Epithelial cell of proximal tubule (primary cell): ENCODE results near the gene TRIM29. TPM values are rescaled to one million over a fixed set of nuclear protein-coding genes. Genes with fewer than 3 reads are reported as not detected.
A peak's percentile ranks its signal among the peaks of the same experiment; 100 is the strongest.

Experiments used
- DNase-seq: peaks from one replicate; pipeline ENCODE4 v3.0.0-alpha.2; 2011; ENCODE audit warnings: low read depth
- H3K4me3 ChIP-seq: 2 replicates; pipeline ENCODE4 v1.5.1; 2011; ENCODE audit warnings: low read depth, mild to moderate bottlenecking, low read length
- total RNA-seq: library from RNA; depleted of rRNA; stranded (reverse); fragments of >200 nt; gene quantifications from 2 replicates; pipeline ENCODE4 v1.2.3, GENCODE V29; 2015
- TF ChIP-seq, protein P1 (sequence below): conservative IDR thresholded peaks from 2 replicates; pipeline ENCODE4 v1.5.1; 2012; ENCODE audit warnings: low read depth, mild to moderate bottlenecking, low read length

The TRIM29 gene
- total RNA-seq, 1 donor from 2014 or later = not detected

- DNase-seq = no peak
- TF ChIP-seq, protein P1, sequence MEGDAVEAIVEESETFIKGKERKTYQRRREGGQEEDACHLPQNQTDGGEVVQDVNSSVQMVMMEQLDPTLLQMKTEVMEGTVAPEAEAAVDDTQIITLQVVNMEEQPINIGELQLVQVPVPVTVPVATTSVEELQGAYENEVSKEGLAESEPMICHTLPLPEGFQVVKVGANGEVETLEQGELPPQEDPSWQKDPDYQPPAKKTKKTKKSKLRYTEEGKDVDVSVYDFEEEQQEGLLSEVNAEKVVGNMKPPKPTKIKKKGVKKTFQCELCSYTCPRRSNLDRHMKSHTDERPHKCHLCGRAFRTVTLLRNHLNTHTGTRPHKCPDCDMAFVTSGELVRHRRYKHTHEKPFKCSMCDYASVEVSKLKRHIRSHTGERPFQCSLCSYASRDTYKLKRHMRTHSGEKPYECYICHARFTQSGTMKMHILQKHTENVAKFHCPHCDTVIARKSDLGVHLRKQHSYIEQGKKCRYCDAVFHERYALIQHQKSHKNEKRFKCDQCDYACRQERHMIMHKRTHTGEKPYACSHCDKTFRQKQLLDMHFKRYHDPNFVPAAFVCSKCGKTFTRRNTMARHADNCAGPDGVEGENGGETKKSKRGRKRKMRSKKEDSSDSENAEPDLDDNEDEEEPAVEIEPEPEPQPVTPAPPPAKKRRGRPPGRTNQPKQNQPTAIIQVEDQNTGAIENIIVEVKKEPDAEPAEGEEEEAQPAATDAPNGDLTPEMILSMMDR = no peak
- no peak overlapping the region for H3K4me3 ChIP-seq
Measured at GRCh38 chr11:120109531-120109930, 28.4 kb downstream of the TRIM29 start.

- TF ChIP-seq, protein P1 = no peak
- DNase-seq = no peak
- H3K4me3 ChIP-seq = no peak overlapping the region
Measured at GRCh38 chr11:120108785-120109168, 29.1 kb downstream of the TRIM29 start.

- TF ChIP-seq, protein P1 = peak; percentile 97
- no peak for DNase-seq
Measured at GRCh38 chr11:120108154-120108784, 29.6 kb downstream of the TRIM29 start.

GRCh38 chr11:120107692-120108091 is 30.2 kb downstream of the TRIM29 start:
- no peak overlapping the region for H3K4me3 ChIP-seq
- DNase-seq = no peak
- TF ChIP-seq, protein P1 = no peak

More at GRCh38 chr11:120108154-120108784, 29.6 kb downstream of the TRIM29 start:
- H3K4me3 ChIP-seq = no peak overlapping the region

DNA sequence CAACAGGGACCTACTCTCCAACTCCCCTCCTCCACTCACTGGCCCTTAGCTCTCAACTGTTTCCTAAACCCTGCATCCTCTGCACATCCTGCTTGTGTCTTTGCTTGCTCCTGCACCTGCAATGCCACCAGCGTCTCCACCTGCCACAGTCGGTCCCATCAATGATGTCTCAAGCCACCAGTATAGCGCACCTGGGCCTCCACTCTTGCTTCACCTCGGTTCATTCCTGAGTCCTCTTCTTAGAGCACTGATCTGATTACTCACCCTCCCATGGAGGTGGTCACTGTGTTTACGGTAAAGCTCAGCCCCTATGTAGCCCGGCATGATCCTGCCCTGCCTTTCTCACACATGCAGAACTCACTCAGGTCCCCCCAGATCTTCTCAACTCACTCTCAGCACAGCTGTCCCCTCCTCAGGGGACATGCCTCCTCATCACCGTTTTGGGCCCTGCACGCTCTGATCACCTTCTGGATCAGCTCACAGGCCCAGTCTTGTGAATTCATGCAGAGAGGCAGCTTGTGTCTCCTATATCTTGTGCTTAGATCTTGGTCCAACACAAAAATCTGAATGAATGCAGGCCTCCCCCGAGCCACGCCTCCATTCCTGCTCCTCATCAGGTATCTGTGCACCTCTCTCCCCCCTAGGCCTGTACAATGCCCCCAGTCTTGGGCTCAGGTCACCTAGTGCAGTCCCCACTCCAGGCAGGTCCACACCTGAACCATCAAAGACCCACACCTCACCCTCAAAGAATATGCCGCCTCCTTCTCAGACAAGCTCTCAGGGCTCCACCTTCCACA is 31.4 kb downstream of the TRIM29 start:
- TF ChIP-seq, protein P1 = no peak
- DNase-seq = no peak
- H3K4me3 ChIP-seq = no peak overlapping the region

GRCh38 chr11:120105576-120105975 is 32.3 kb downstream of the TRIM29 start:
- H3K4me3 ChIP-seq = no peak overlapping the region
- DNase-seq = no peak
- TF ChIP-seq, protein P1 = no peak
